GM21529 (cell line): ENCODE measurements around the gene PRSS8.

Experiments used
- ATAC-seq: cut with Tn5 transposase; IDR thresholded peaks from one replicate; pipeline ENCODE4 v1.9.1; 2021; ENCODE audit not compliant: unreplicated experiment

The PRSS8 gene

GRCh38 chr16:31130336-31130891 lies 5.1 kb downstream of the PRSS8 start:
- ATAC-seq = no peak

DNA sequence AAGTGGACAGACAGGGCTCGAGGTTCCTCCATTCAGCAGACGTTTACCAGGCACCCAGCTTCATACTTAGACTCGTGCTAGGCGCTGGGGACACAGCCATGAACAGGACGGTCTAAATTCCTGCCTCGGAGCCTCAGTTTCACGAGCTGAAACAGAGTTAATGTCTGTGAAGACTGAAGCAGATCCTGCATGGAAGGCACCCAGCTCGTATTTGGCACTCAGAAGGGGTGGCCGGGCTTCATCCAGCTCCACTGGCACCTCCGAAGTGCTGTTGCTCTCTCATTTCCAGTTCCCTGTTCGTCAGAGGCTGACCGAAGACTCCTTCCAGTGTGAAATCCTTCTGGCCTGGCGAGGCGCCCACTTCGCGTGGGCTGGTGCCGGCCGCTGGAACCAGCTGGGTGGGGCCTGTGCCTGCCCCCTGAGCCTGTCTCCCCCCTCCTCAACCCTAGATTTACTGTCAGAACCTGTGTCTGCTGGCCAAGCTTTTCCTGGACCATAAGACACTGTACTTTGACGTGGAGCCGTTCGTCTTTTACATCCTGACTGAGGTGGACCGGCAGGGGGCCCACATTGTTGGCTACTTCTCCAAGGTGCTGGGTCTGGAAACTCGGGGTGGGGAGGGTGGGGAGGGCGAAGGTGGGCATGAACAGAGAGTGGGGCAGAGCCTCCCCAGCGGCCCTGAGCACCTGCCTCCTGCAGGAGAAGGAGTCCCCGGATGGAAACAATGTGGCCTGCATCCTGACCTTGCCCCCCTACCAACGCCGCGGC lies 5.8 kb downstream of the PRSS8 start:
- ATAC-seq = no peak

DNA sequence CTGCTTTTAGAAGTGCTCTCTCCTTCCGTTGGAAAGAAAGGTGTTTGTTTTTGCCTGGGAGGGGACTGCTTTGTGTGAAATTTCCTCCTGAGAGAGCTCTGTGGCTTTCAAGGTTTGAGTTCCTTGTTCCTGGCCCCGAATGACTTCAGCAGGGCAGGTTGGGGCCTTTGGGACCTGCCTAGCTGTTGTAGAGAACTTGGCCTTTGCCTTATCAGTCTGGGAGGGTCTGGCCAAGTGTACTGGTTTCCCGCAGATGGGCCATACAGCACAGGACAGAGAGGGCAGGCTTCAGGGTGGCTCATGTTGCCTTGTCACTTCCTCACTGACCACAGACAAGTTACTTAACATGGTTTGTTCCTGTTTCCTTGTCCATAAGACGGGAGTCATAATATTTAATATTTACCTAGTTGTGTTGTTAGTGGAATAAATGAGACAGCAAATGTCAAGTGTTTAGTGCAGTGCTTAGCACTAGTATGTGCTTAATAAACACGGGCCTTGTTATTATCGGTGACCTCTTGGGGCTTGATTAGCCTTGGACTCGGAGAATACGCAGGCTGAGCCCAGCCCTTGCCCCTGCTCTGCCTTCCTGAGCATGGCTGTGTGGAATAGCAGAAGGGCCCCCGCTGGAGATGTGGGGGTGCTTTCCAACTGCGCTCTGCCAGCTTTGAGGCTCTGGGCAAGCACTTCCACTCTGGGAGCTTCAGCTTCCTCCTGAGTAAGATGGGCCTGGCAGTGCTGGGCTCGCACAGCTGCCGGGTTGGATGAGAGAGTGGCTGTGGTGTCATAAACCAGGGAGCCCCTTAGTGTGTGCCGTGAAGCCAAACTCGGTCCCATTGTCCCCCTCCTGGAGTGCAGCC lies 6.6 kb downstream of the PRSS8 start:
- no peak for ATAC-seq

DNA sequence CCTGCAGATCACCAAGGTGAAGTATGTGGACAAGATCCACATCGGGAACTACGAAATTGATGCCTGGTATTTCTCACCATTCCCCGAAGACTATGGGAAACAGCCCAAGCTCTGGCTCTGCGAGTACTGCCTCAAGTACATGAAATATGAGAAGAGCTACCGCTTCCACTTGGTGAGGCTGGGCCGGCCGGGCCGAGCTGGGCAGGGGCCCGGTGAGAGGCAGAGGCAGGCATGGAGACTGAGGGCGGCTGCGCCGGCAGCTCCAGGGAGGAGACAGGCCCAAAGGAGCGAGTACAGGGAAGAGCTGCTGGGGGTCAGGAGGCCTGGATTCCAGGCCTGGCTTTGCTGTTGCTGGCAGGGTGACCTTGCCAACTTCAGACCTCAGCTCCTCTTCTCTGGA lies 8.3 kb downstream of the PRSS8 start:
- no peak for ATAC-seq

DNA sequence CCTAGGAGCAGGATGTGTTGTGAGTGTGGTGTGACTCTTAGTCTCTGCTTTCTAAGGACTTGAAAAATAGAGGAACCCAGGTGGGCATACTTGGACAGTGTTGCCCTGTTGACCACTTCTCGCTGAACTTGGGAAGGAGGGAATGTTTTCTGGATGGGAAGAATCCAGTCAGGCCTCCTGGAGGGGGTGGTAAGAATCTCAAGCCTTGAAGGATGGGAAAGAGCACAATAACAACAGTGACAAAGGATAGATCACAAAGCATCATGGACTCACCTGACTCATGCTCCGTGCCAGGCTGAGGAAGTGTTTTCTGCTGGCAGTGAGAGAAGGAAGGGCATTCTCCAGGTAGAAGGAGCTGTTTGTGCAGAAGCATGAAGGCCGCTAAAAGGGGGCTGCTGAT lies 9.7 kb downstream of the PRSS8 start:
- ATAC-seq = no peak

DNA sequence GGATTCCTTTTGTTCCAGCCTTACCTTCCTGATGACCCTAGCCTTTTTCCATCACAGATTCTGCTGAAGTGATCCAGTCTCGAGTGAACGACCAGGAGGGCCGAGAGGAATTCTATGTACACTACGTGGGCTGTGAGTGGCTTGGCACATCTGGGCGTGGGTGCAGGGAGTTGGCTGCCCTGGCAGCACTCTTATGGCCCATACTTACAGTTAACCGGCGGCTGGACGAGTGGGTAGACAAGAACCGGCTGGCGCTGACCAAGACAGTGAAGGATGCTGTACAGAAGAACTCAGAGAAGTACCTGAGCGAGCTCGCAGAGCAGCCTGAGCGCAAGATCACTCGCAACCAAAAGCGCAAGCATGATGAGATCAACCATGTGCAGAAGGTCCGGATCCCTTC lies 15.4 kb downstream of the PRSS8 start:
- ATAC-seq = no peak

GRCh38 chr16:31118223-31119155 lies 17.0 kb downstream of the PRSS8 start:
- no peak for ATAC-seq

GRCh38 chr16:31117384-31118222 lies 17.9 kb downstream of the PRSS8 start, which contains the start of gene KAT8:
Gene KAT8 (plus strand): TSS chr16:31117664. CDS start chr16:31117682, 18 bp downstream.
- ATAC-seq = peak; percentile 88

DNA sequence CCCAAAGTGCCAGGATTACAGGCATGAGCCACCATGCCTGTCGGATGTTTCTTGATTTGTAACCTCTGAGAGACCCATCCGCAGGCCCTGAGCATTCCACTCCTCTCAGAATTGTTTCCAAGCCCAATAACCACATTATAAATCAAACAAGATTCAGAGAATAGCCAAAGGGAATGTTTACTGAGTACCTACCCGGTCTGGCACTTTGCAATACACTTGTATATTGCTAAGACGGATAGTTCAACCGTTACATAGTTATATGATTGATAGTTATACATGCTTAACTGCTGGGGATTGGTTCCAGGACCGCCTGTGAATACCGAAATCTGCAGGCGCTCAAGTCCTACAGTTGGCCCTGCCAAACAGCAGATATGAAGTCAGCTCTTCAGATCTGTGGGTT lies 21.1 kb downstream of the PRSS8 start:
- ATAC-seq = no peak

- ATAC-seq = no peak
These were observed 22.1 kb downstream of the PRSS8 start for GRCh38 chr16:31113121-31114120.

DNA sequence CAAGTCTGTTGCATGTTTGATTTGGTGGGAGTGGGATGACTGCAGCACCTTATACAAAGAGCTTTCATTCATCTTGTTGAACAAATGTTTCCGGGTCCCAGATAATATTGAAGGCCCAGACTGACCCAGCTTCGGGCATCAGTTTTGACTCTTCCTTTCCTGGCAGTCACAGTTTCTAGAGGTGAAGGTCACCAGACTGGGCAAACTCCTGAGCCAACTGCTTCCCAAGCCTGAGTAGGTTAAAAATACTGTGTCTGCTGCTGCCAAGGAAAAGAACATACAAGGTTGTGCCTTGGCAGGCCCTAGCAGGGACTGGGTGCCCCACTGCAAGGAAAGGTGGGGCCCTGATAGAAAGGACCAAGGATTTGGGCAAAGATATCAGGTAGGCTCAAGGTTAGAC lies 22.8 kb downstream of the PRSS8 start:
- ATAC-seq = no peak

- no peak for ATAC-seq
These were observed 23.6 kb downstream of the PRSS8 start for GRCh38 chr16:31111881-31112466.

DNA sequence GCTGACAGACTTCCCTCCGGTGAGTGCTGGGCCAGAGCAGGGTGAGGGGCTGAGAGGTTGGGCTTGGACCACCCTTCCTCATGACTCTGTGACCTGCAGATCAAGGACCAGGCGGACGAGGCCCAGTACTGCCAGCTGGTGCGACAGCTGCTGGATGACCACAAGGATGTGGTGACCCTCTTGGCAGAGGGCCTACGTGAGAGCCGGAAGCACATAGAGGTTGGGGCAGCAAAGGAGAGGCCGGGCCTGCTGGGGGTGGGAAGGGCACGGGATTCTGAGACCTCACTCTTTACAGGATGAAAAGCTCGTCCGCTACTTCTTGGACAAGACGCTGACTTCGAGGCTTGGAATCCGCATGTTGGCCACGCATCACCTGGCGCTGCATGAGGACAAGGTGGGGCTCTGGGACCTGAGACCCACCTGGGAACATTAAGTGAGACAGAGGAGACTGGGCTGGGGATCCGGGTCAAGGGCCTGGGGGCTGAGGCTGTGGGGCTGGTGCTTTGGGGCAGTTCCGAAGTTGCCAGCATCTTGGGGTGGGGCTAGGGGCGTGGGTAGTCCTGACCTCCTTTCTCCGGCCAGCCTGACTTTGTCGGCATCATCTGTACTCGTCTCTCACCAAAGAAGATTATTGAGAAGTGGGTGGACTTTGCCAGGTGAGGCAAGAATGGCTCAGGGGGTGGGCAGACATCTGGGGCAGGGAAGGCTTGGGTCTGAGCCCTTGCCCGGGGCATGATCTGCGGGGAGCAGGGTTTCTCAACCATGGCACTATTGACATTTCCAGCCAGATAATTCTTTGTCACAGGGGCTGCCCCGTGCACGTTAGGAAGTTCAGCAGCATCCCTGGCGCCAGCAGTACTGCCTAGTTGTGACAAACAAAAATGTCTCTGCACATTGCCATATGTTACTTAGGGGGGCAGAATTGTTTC lies 25.2 kb downstream of the PRSS8 start:
- ATAC-seq = no peak

- no peak for ATAC-seq
These were observed 25.9 kb downstream of the PRSS8 start for GRCh38 chr16:31109622-31110021.

DNA sequence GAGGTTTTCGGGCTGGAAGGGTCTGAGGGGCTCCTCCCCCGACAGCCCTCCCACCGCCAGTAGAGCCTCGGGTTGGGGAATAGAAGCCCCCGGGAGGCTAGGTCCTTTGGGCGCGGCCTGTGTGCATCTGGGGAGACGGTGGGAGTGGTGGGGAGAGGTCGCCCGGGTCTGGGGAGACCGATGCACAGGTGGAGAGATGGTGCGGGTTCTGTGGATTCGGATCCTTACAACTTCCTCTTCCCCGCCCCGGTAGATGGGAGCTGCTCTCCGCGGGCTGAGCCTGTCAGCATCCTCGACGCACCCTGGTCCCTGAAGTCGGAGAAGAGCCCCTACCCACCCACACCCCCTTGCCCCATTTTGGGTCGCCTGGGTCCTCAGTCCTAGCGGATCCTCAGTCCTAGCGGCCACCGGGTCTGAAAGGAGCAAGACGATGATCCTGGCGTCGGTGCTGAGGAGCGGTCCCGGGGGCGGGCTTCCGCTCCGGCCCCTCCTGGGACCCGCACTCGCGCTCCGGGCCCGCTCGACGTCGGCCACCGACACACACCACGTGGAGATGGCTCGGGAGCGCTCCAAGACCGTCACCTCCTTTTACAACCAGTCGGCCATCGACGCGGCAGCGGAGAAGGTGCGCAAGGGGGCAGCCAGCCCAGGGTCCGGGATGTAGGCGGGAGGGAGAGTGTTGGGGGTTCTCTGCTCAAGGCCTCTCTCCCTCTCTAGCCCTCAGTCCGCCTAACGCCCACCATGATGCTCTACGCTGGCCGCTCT lies 26.6 kb downstream of the PRSS8 start:
- ATAC-seq = no peak

DNA sequence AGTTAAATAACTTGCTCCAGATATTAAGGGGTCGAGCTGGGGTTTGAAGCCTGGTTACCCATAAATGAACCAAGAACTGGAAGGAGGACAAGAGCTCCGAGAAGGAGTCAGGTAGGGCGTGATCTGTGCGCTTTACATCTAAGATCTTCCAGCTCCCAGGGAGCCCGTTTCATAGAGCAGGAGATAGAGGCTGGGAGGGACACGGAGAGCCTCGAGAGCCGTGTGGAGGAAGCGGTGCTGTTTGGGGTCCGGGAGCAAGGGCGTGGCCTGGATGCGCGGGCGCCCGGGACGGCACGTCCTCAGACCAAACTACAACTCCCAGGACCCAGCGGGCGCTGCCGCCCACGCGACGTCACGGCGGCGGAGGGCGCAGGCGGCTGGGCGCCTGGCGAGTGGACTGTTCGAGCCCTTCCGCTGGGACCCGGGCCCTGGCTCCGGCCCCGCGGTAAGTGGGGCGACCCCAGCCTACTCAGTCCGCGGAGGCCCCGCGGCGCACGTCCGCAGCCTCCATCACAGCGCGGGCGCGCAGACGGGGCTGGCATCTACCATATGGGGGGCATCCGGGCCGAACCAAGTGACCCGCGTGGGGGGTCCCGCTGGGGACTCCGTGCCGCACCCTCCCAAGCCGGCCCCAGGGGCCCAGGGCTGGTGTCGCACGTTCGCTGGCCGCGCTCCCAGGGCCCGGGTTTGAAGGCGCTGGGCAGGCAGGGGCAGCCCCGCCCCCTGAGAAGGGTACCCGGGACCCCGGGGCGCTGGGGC lies 27.3 kb downstream of the PRSS8 start, which contains the start of gene BCKDK:
Gene BCKDK, plus strand, starts transcription at position 352 of the 759 bp plus-strand sequence. CDS start 838 bp downstream, outside the sequence.
- peak; percentile 74 for ATAC-seq
